ENCODE measurements around the gene LRCH3.
A peak's percentile ranks its signal among the peaks of the same experiment; 100 is the strongest.

Gene LRCH3

DNA sequence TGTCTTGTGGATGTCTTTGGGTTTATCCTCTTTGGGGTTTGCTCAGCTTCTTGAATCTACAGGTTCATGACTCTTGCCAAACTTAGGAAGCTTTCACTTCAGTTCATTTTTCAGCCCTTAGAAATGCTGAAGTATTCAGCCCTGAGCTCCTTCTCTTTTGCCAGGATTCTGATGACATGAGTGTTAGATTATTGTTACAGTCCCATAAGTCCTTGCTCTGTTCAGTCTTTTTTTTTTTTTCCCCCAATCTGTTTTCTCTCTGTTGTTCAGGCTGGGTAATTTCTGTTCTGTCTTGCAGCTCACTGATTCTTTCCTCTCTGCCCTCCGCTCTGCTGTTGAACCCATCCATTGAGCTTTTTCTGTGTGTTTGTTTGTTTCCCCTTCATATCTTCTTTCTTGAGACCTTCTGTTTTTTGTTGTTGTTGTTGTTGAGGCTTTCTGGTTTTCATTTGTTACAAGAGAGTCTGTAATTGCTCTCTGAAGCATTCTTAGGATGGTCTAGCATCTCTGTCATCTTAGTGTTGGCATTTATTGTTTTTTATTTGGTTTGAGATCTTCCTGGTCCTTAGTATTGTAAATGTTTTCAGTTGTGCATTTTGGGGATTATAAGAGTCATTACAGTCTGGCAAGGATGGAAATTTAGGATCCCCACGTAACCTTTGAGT lies 18.4 kb downstream of the LRCH3 start:
- DNase-seq (ENCODE audit: low read depth, low spot score), result no peak
- no peak for TF ChIP-seq EZH2 (IDR thresholded peaks at IDR 0.05)
- no peak for TF ChIP-seq POLR2AphosphoS5 (IDR thresholded peaks at IDR 0.05; ENCODE audit: borderline replicate concordance, low read depth, low read length)
- TF ChIP-seq FOXP2 (optimal IDR thresholded peaks at IDR 0.05; ENCODE audit: control extremely low read depth, extremely low read length, insufficient read depth), result no peak
- Histone ChIP-seq H3K4me3 (peak overlapping the region; percentile 14), H3K36me3 (ENCODE audit: insufficient read depth, low read length) (peaks cover 8% of the 10 kb centered on the region), H3K9me3 (ENCODE audit: low read depth, low read length) (no peaks in the 10 kb centered on the region), H3K9ac (ENCODE audit: insufficient read length) (peak overlapping the region; percentile 60), H3K27ac (peak overlapping the region; percentile 82)

DNA sequence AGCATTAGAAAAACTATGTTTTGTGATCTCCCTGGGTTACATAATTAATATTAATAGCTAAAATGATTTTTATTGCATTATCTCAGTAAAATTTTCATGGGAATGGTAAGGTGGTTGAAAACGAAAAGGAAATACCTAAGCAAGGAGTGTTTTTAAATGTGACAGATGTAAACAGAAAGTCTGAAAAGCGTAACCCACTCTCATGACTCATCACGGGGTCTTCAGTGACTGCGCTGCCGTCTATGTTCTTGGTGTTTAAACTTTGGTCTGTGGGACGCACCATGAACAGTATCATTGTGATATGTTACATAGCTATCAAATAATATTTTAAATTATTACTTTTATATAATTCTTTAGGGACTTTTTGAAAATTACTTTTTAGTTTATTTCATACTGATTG lies 19.8 kb downstream of the LRCH3 start:
- Histone ChIP-seq H3K9me3 (ENCODE audit: low read depth, low read length) (no peaks in the 10 kb centered on the region), H3K27ac (peak overlapping the region; percentile 88; the same call in 1 of the 2 replicates), H3K9ac (ENCODE audit: insufficient read length) (no peak overlapping the region), H3K4me3 (no peak overlapping the region), H3K36me3 (ENCODE audit: insufficient read depth, low read length) (peaks cover 8% of the 10 kb centered on the region)
- TF ChIP-seq FOXP2 (optimal IDR thresholded peaks at IDR 0.05; ENCODE audit: control extremely low read depth, extremely low read length, insufficient read depth) (no peak), EZH2 (IDR thresholded peaks at IDR 0.05) (no peak), POLR2AphosphoS5 (IDR thresholded peaks at IDR 0.05; ENCODE audit: borderline replicate concordance, low read depth, low read length) (no peak)
- DNase-seq (ENCODE audit: low read depth, low spot score), result no peak

DNA sequence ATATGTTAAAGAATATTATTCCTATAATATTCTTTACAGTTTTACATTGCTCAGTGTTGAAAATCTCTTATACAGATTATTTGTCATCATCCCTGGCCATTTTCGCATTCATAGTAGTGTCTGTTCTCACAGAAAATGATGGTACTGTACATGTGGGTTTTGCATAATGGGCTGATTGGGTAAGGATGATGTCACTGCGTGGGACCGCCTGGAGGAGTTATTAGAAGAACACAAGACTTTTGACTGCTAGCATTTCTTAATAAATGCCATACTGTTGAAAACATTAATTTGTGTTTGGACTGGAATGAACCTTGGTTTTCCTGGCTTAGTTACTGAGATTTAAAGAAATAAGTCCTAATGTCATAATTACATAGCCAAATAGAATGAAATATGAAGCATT lies 20.3 kb downstream of the LRCH3 start:
- Histone ChIP-seq H3K4me3 (peak overlapping the region; percentile 55), H3K27ac (peak overlapping the region; percentile 88), H3K9me3 (ENCODE audit: low read depth, low read length) (no peaks in the 10 kb centered on the region), H3K9ac (ENCODE audit: insufficient read length) (peak overlapping the region; percentile 52), H3K36me3 (ENCODE audit: insufficient read depth, low read length) (peaks cover 8% of the 10 kb centered on the region)
- no peak for TF ChIP-seq EZH2 (IDR thresholded peaks at IDR 0.05)
- no peak for TF ChIP-seq FOXP2 (optimal IDR thresholded peaks at IDR 0.05; ENCODE audit: control extremely low read depth, extremely low read length, insufficient read depth)
- TF ChIP-seq POLR2AphosphoS5 (IDR thresholded peaks at IDR 0.05; ENCODE audit: borderline replicate concordance, low read depth, low read length), result no peak
- DNase-seq (ENCODE audit: low read depth, low spot score), result peak; percentile 91

DNA sequence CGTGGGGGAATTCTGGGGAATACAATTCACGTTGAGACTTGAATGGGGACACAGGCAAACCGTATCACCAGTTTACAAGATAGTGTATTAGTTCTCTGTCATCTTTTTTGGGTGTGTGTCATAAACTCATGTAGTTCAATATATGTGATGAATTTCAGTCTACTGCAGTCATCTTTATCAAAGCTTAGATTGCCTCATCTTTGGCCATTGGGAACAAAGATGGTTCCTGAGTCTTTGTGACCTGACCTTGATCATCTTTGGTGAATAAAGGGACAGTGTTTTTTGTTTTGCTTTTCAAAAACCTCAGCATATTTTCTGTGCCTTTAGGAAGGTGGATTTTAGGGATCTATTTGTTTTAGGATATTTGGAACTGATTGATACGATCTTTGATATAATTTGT lies 23.3 kb downstream of the LRCH3 start:
- H3K36me3 ChIP-seq (ENCODE audit: insufficient read depth, low read length), result peaks cover 16% of the 10 kb centered on the region
- H3K9me3 ChIP-seq (ENCODE audit: low read depth, low read length), result no peaks in the 10 kb centered on the region
- no peak overlapping the region for H3K4me3 ChIP-seq
- H3K27ac ChIP-seq, result no peak overlapping the region
- H3K9ac ChIP-seq (ENCODE audit: insufficient read length), result no peak overlapping the region
- no peak for DNase-seq (ENCODE audit: low read depth, low spot score)
- TF ChIP-seq EZH2 (IDR thresholded peaks at IDR 0.05) (no peak), FOXP2 (optimal IDR thresholded peaks at IDR 0.05; ENCODE audit: control extremely low read depth, extremely low read length, insufficient read depth) (no peak), POLR2AphosphoS5 (IDR thresholded peaks at IDR 0.05; ENCODE audit: borderline replicate concordance, low read depth, low read length) (no peak)

- Histone ChIP-seq H3K27ac (peak overlapping the region; percentile 44; the same call in 1 of the 2 replicates), H3K4me3 (no peak overlapping the region), H3K9ac (ENCODE audit: insufficient read length) (no peak overlapping the region), H3K9me3 (ENCODE audit: low read depth, low read length) (no peaks in the 10 kb centered on the region), H3K36me3 (ENCODE audit: insufficient read depth, low read length) (peaks cover 39% of the 10 kb centered on the region)
- DNase-seq (ENCODE audit: low read depth, low spot score), result no peak
- no peak for TF ChIP-seq EZH2 (IDR thresholded peaks at IDR 0.05)
Observed at GRCh38 chr3:197820550-197821335, 29.7 kb downstream of the LRCH3 start.

- no peak overlapping the region for H3K9ac ChIP-seq (ENCODE audit: insufficient read length)
- H3K36me3 ChIP-seq (ENCODE audit: insufficient read depth, low read length), result peaks cover 71% of the 10 kb centered on the region
- no peak overlapping the region for H3K27ac ChIP-seq
- no peak for DNase-seq (ENCODE audit: low read depth, low spot score)
- H3K4me3 ChIP-seq, result no peak overlapping the region
- no peaks in the 10 kb centered on the region for H3K9me3 ChIP-seq (ENCODE audit: low read depth, low read length)
- TF ChIP-seq FOXP2 (optimal IDR thresholded peaks at IDR 0.05; ENCODE audit: control extremely low read depth, extremely low read length, insufficient read depth) (no peak), EZH2 (IDR thresholded peaks at IDR 0.05) (no peak), POLR2AphosphoS5 (IDR thresholded peaks at IDR 0.05; ENCODE audit: borderline replicate concordance, low read depth, low read length) (no peak)
Observed at GRCh38 chr3:197829397-197830045, 38.5 kb downstream of the LRCH3 start.

DNA sequence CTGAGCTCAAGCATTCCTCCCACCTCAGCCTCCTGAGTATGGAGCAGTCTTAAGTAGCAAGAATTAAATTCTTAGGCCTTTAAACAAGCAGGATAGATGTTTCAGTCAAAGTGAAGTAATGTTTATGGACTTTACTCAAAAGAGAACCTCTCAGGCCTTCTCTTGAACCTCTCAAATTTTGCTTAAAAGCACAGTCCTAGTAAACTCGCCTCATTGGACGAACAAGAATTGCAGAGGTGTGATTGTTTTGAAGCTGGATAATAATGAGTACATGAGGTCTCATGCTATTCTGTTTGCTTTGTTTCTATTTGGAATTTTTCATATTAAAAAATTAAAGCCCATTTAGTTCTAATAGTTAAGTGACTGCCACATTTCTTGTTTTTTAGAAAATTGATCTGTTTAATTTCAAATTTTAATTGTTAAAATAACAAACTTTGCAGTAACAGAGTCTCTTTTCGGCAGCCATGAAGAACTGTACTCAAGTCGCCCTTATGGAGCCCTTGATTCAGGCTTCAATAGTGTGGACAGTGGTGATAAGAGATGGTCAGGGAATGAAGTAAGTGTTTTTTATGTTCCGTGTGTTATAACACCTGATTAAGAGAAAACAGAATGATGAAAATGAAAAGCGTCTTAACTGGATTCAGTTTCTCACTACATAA lies 39.4 kb downstream of the LRCH3 start:
- peaks cover 74% of the 10 kb centered on the region for H3K36me3 ChIP-seq (ENCODE audit: insufficient read depth, low read length)
- no peak for DNase-seq (ENCODE audit: low read depth, low spot score)
- H3K9ac ChIP-seq (ENCODE audit: insufficient read length), result no peak overlapping the region
- H3K27ac ChIP-seq, result peak overlapping the region; percentile 4; the same call in 1 of the 2 replicates
- H3K4me3 ChIP-seq, result no peak overlapping the region
- H3K9me3 ChIP-seq (ENCODE audit: low read depth, low read length), result no peaks in the 10 kb centered on the region
- TF ChIP-seq POLR2AphosphoS5 (IDR thresholded peaks at IDR 0.05; ENCODE audit: borderline replicate concordance, low read depth, low read length), result no peak

GRCh38 chr3:197830967-197831313 lies 39.9 kb downstream of the LRCH3 start:
- TF ChIP-seq EZH2 (IDR thresholded peaks at IDR 0.05) (no peak), POLR2AphosphoS5 (IDR thresholded peaks at IDR 0.05; ENCODE audit: borderline replicate concordance, low read depth, low read length) (no peak)
- Histone ChIP-seq H3K36me3 (ENCODE audit: insufficient read depth, low read length) (peaks cover 73% of the 10 kb centered on the region), H3K4me3 (no peak overlapping the region), H3K27ac (peak overlapping the region; percentile 4; the same call in 1 of the 2 replicates), H3K9ac (ENCODE audit: insufficient read length) (no peak overlapping the region), H3K9me3 (ENCODE audit: low read depth, low read length) (no peaks in the 10 kb centered on the region)
- no peak for DNase-seq (ENCODE audit: low read depth, low spot score)
